ENCODE measurements around the gene MED6. TPM values are rescaled to one million over a fixed set of nuclear protein-coding genes. Genes with fewer than 3 reads are reported as not detected.
A peak's percentile ranks its signal among the peaks of the same experiment; 100 is the strongest.

The MED6 gene
- polyA plus RNA-seq (2014; cell fraction: cytosol; rRNA removed): 41.1 and 43.8 TPM in 2 replicates
- polyA plus RNA-seq (2014; cell fraction: nucleus; rRNA removed): 14.8 and 21.2 TPM in 2 replicates

DNA sequence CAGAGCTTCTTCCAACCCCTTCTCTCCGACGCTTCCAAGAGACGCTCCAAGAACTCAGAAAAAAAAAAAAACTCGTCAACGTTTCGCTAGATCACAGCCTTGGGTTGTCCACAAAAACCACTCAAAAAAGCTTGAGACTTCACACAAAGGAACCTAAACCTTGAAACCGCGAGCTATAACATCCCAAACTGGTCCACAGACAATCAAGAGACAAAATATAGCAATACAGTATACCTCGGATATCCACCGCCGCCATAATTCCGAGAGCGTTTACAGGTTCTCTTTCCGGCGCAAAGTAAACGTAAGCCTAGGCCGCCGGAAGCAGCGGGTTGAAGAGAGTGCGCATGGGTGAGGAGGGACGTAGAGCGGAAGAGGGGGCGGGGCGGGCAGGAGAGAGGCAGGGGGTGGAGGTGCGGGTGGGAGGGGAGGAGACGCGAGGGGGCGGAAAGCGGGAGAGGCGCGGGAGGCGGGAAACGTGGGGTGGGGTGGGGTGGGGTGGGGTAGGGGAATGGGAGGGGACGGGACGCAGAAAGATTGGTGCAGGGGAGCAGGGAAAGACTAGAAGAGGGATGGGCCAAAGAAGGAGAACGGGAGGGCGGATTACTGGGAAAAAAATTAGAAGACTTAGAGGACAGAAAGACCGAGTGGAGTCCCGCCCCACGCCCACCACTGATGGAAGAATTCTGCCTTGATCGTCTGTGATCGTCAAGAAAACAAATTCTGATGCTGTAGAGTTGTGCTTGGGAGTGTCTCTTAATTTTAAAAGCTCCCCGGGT lies at the start of gene MED6:
MED6 (minus strand) TSS at position 274 of the 776 bp plus-strand sequence; CDS start at position 256, 18 bp downstream.
- DNase-seq (ENCODE audit: low spot score): peak; percentile 89

- no peak for DNase-seq (ENCODE audit: low spot score)
Measured at GRCh38 chr14:70649803-70650202, 49.3 kb upstream of the MED6 start.

DNA sequence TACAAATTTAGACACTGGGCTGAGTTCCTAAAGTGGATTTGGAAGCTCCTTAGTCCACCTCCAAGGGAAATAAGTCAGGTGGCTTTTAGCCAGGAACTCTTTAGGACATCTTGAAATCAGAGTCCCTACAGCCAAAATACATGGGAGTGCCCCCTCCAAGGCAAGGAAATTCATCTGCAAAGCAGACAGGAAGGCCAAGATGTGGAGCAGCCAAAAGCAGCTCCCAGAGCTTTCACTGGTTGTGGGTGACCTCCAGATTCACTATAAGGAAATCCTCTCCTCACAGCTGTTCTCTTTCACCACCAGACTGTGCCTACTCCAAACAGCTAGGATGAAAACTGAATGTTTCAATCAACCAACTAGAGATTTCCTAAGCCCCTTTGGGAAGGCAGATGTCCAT lies 47.9 kb upstream of the MED6 start:
- no peak for DNase-seq (ENCODE audit: low spot score)

DNA sequence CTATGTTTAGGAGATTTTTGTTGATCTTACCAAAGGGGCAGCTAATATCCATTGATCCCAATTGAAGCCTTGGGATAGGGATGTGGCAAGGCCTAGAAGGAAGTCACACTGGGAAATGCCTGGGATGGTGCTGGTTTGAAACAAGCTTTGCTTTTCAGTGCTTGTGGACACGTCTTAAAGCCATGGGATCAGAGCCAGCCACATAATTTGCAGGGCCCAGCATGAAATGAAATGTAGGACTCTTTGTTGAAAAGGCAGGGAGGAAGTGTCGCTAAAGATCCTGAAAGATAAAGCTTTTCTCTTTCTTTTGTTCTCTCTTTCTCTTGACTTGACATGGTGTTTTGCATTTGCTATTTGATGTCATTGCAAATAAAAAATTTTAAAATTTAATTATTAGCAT lies 46.2 kb upstream of the MED6 start:
- DNase-seq (ENCODE audit: low spot score): no peak

DNA sequence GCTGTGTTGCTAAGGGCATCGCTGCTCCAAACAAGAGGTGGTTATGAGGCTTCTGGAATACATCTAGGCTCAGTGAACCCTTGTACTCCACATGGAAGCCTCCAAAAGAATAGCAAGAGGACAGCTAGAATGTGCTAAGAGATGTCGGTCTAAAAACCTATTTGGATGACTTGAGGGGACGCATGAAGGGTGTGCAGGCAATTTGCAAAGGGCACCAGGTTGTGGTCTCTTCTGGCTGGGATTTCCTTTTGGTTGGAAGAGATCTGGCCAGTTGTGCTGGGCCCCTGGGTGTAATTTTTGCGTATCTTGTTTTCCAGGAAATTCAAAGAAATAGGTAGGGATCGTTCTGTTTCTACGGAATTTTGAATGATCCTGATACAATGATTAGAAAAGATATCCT lies 45.4 kb upstream of the MED6 start:
- DNase-seq (ENCODE audit: low spot score): no peak

GRCh38 chr14:70643967-70644366 lies 43.5 kb upstream of the MED6 start:
- no peak for DNase-seq (ENCODE audit: low spot score)

DNA sequence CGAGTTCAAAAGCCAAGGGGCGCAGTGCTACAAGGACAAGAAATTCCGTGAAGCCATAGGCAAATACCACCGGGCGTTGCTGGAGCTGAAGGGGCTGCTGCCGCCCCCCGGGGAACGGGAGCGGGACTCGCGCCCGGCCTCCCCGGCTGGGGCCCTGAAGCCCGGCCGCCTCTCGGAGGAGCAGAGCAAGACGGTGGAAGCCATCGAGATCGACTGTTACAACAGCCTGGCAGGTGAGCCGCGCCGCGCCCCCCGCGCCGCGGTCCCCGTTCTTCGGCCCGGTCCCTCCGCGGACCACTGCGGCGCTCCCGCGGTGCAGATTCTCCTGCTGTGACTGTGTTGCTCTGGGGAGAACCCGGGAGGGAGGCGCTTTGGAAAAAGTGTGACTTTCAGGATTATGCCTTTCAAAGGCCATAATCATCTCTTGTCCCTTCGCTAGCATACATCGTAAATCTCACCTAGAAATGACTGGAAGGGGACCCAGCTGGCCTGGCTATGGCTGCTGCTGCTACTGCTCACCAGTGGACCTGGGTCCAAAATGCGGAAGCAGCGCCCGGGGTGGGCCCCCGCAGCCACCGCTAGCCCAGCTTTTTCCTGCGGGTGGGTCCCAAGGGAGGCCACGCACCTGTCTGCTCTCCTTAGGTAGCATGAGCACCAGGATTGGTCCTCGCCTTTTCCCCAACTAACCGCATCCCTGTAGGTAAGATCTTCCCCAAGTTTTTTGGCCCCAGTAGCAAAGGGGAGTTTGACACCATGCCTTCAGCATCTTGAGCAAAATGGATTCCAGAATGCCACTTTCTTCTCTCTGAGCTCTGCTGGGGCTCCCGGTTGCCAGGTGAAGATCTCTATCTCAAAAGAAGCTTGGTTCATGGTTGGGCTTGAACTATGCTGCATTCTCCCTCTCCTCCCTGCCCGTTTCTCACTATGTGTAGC lies 42.1 kb upstream of the MED6 start:
- DNase-seq (ENCODE audit: low spot score): peak; percentile 16

GRCh38 chr14:70641548-70642302 lies 41.3 kb upstream of the MED6 start, which contains the start of gene TTC9:
Gene TTC9, plus strand, starts transcription at chr14:70641916. Its CDS starts 214 bp downstream, at chr14:70642130.
- DNase-seq (ENCODE audit: low spot score): no peak

DNA sequence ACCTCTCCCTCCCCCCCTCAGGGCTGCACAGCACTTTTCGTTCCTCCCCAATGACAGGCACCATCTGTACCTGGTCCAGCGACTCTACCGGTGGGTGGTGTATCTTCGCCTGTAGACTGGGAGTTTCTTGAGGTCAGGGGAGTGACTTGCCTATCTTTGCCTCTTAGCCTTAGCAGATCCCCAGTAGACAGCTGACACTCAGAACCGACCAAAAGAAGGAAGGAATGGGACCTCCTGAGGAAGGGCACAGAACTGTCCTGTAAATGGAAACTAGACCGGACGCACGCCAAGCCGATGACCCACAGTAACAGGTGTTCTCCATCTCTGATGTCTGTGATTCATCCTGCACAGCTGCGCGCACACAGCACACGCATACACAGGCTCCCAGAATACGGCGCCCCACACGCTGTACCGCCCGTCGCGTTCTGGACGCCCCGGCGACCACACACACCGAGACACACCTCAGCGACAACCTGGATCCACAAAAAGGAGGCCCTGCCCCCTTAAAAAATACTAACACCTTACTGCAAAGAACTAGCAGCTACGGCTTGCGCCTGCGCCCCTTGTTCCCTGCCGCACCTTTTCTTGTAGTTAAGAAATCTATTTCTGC lies 40.6 kb upstream of the MED6 start:
- DNase-seq (ENCODE audit: low spot score): peak; percentile 31

GRCh38 chr14:70638416-70638815 lies 38.0 kb upstream of the MED6 start:
- DNase-seq (ENCODE audit: low spot score): no peak

GRCh38 chr14:70635971-70636595 lies 35.6 kb upstream of the MED6 start:
- DNase-seq (ENCODE audit: low spot score): no peak

DNA sequence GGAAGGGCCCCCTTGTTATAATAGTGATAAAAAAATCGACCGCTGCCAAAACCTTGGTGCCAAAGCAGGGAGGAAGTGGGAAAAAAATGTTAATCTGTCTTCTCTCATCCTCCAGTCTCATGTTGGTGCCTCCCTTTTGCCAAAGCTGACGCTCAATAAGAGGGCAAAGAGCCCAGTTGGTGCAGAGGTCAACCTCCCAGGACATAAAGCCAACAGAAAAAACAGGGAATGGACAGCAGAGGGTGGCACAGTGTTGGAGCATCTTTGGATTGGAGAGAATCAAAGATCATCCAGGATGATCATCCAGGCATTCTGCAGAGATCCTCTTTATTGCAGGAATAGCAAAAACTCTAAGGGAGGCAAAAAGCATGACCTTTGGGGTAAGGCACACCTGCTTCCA lies 31.5 kb upstream of the MED6 start:
- no peak for DNase-seq (ENCODE audit: low spot score)

DNA sequence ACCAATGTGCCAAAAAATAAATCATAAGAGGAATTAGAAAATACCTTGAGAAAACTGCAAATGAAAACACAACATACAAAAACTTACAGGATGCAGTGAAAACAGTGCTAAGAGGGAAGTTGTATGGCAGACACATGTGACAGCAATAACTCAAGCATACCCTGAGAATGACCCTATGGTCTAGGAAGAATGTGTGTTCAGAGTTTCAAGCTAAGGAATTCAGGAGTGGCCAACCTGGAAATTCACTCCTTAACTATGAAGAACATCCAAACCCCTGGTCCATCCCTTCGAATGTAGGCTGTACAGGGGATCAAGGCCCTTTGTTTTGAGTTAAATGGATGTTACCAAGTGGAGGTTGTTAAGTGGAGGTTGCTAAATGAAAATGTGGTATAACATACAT lies 24.5 kb upstream of the MED6 start:
- no peak for DNase-seq (ENCODE audit: low spot score)

GRCh38 chr14:70622111-70622712 lies 21.8 kb upstream of the MED6 start:
- peak; percentile 46 for DNase-seq (ENCODE audit: low spot score)

- no peak for DNase-seq (ENCODE audit: low spot score)
Measured at GRCh38 chr14:70619708-70620107, 19.3 kb upstream of the MED6 start.

DNA sequence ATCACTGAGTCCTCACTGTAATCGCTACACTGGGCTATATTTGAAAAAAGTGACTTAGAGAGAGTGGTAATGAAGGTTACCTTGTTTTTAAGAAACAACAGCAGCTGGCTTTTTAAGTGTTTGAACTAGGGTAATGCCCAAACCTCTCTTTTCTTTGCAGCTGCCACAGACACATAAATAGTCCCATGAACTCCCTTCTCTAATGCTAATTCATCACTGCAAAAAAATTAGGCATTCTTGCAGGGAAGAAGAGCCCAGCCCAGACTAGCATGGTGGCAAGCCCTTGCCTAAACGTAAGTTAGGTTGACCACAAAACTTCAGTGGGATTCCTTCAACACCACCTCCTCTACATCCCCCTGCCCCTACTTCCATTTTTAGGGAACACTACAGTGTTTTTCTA lies 17.9 kb upstream of the MED6 start:
- DNase-seq (ENCODE audit: low spot score): no peak

- no peak for DNase-seq (ENCODE audit: low spot score)
Measured at GRCh38 chr14:70616646-70617045, 16.2 kb upstream of the MED6 start.

DNA sequence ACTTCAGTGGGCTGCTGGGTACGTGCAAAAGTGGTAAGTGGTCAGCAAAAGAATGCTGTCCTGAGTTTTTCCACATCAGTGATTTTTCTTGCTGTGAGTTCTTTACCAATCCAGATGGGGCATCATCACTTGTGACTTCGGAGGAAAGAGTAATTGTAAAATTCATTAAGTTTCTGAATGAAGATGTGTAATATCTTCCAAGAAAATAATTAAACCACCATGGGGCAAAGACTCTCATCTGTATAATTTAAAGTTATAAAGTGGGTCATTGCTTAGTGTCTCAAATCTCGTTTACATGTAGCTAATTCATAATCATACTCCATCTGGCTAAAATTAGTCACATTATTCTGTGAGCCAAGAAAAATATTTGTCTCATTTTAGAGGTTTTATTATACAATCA lies 10.8 kb upstream of the MED6 start:
- DNase-seq (ENCODE audit: low spot score): no peak

DNA sequence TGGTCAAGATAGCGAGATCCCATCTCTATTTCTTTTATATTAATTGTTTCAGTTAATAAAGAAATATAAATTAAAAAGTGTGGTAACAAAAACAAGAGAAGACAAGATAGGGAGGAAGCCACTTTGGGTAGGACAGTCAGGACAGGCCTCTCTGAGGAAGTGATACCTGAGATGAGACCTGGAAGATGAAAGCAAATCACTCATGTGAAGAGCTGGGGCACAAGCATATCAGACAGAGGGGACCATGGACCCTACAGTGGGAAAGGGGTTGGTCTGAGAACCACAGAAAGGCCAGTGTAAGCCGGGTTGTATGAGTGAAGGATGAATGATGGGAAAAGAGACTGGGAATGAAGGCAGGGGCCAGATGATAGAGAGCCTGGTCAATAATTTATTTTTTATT lies 1.8 kb upstream of the MED6 start:
- DNase-seq (ENCODE audit: low spot score): no peak

GRCh38 chr14:70601162-70601561 lies 707 bp upstream of the MED6 start:
- no peak for DNase-seq (ENCODE audit: low spot score)
